HG03457 (cell line): ENCODE results near the gene RNF217.
"Not testable (repeated sequence)": the region's sequence is repeated elsewhere in the genome, so short reads cannot be mapped to it uniquely, and the experiment has no call there.

Experiments used
- ATAC-seq: cut with Tn5 transposase; IDR thresholded peaks from one replicate; pipeline ENCODE4 v1.9.1; 2021; ENCODE audit warnings: moderate number of reproducible peaks; ENCODE audit not compliant: unreplicated experiment

RNF217 gene

GRCh38 chr6:125013938-125014660 lies 51.9 kb downstream of the RNF217 start:
- no peak for ATAC-seq

GRCh38 chr6:125014661-125014957 lies 52.4 kb downstream of the RNF217 start:
- no peak for ATAC-seq

- ATAC-seq: no peak
Observed at GRCh38 chr6:125015152-125015551, 52.9 kb downstream of the RNF217 start.

- ATAC-seq: no peak
Observed at GRCh38 chr6:125018136-125018535, 55.9 kb downstream of the RNF217 start.

- ATAC-seq: no peak
Observed at GRCh38 chr6:125019281-125019680, 57.0 kb downstream of the RNF217 start.

- no peak for ATAC-seq
Observed at GRCh38 chr6:125019918-125020317, 57.7 kb downstream of the RNF217 start.

- no peak for ATAC-seq
Observed at GRCh38 chr6:125020385-125020784, 58.1 kb downstream of the RNF217 start.

- no peak for ATAC-seq
Observed at GRCh38 chr6:125022391-125022989, 60.3 kb downstream of the RNF217 start.

GRCh38 chr6:125025164-125025854 lies 63.1 kb downstream of the RNF217 start:
- no peak for ATAC-seq

GRCh38 chr6:125027287-125027686 lies 65.0 kb downstream of the RNF217 start:
- ATAC-seq: no peak

- no peak for ATAC-seq
Observed at GRCh38 chr6:125030969-125031368, 68.7 kb downstream of the RNF217 start.

- no peak for ATAC-seq
Observed at GRCh38 chr6:125031385-125031784, 69.1 kb downstream of the RNF217 start.

GRCh38 chr6:125034929-125035328 lies 72.7 kb downstream of the RNF217 start:
- not testable (repeated sequence) for ATAC-seq

- ATAC-seq: not testable (repeated sequence)
Observed at GRCh38 chr6:125036486-125036885, 74.2 kb downstream of the RNF217 start.

- ATAC-seq: no peak
Observed at GRCh38 chr6:125037827-125038226, 75.6 kb downstream of the RNF217 start.

GRCh38 chr6:125038925-125039324 lies 76.7 kb downstream of the RNF217 start:
- ATAC-seq: no peak

- no peak for ATAC-seq
Observed at GRCh38 chr6:125041740-125042459, 79.7 kb downstream of the RNF217 start.

GRCh38 chr6:125044066-125044465 lies 81.8 kb downstream of the RNF217 start:
- no peak for ATAC-seq

- no peak for ATAC-seq
Observed at GRCh38 chr6:125044667-125045066, 82.4 kb downstream of the RNF217 start.

- no peak for ATAC-seq
Observed at GRCh38 chr6:125046107-125046925, 84.1 kb downstream of the RNF217 start.

- no peak for ATAC-seq
Observed at GRCh38 chr6:125048274-125048673, 86.0 kb downstream of the RNF217 start.
